HEK293 (cell line): Measurements from ENCODE around the gene EHD1.

Experiments used
- CTCF ChIA-PET: fragments of 350-600 bp; formaldehyde crosslinking; extraction: SDS; loops from one replicate; lab custom pipeline; 2021; ENCODE audit warnings: antibody characterized with exemption; lab: Yijun Ruan, JAX
- POLR2A ChIA-PET: fragments of 300-600 bp; formaldehyde crosslinking; extraction: SDS; loops from one replicate; lab custom pipeline; 2020; ENCODE audit warnings: antibody characterized with exemption, inconsistent platforms; lab: Yijun Ruan, JAX
- H3K27ac ChIP-seq: fragments of 200-500 bp; sonication (Bioruptor generic); 2 replicates; pipeline ENCODE4 v1.5.1; 2014; ENCODE audit warnings: low read depth, low read length, control low read depth, inconsistent platforms; ENCODE audit errors: extremely low read depth
- H3K36me3 ChIP-seq, 2 experiments: fragments of 200-500 bp in 1 of 2; sonication (Bioruptor generic) in 1 of 2; 1 replicate in 1 of 2; 2 replicates in 1 of 2; pipeline ENCODE4 v1.5.1; 2014 to 2017; ENCODE audit warnings: inconsistent platforms in 2 of 2, low read length in 2 of 2; ENCODE audit not compliant: control insufficient read depth in 2 of 2, insufficient read depth in 1 of 2
- H3K4me1 ChIP-seq: fragments of 200-500 bp; sonication (Bioruptor generic); 2 replicates; pipeline ENCODE4 v1.5.1; 2014; ENCODE audit warnings: mild to moderate bottlenecking, low read length, inconsistent platforms; ENCODE audit not compliant: control insufficient read depth, insufficient read depth
- H3K4me3 ChIP-seq: 2 replicates; pipeline ENCODE4 v1.5.1; 2011; ENCODE audit warnings: low read depth, mild to moderate bottlenecking, control low read depth, low read length, moderate library complexity
- H3K9me3 ChIP-seq: fragments of 200-500 bp; sonication (Bioruptor generic); 2 replicates; pipeline ENCODE4 v1.5.1; 2014; ENCODE audit warnings: low read depth, low read length, inconsistent platforms; ENCODE audit not compliant: control insufficient read depth, insufficient read depth
- AEBP2 ChIP-seq: fragments of 450-650 bp; formaldehyde crosslinking; IDR thresholded peaks from 2 replicates; pipeline ENCODE4 v1.5.1; 2016; ENCODE audit warnings: missing biosample characterization, missing genetic modification characterization, borderline replicate concordance
- OSR2 ChIP-seq: fragments of 450-650 bp; formaldehyde crosslinking; IDR thresholded peaks from 2 replicates; pipeline ENCODE4 v1.5.1; 2016; ENCODE audit warnings: missing biosample characterization, missing genetic modification characterization
- WT1 ChIP-seq: fragments of 450-650 bp; formaldehyde crosslinking; IDR thresholded peaks from 2 replicates; pipeline ENCODE4 v1.5.1; 2016; ENCODE audit warnings: missing biosample characterization, missing genetic modification characterization
- ZBTB21 ChIP-seq: fragments of 450-650 bp; formaldehyde crosslinking; IDR thresholded peaks from 2 replicates; pipeline ENCODE4 v1.5.1; 2017; ENCODE audit warnings: missing biosample characterization, missing genetic modification characterization
- ZBTB48 ChIP-seq: fragments of 450-650 bp; formaldehyde crosslinking; IDR thresholded peaks from 2 replicates; pipeline ENCODE4 v1.5.1; 2016; ENCODE audit warnings: missing biosample characterization, missing genetic modification characterization
- ZBTB49 ChIP-seq: fragments of 450-650 bp; formaldehyde crosslinking; IDR thresholded peaks from 2 replicates; pipeline ENCODE4 v1.5.1; 2016; ENCODE audit warnings: missing biosample characterization, missing genetic modification characterization, low read depth
- ZNF146 ChIP-seq: fragments of 450-650 bp; formaldehyde crosslinking; IDR thresholded peaks from 2 replicates; pipeline ENCODE4 v1.5.1; 2016; ENCODE audit warnings: missing biosample characterization, missing genetic modification characterization
- ZNF214 ChIP-seq: fragments of 450-650 bp; formaldehyde crosslinking; IDR thresholded peaks from 2 replicates; pipeline ENCODE4 v1.5.1; 2017; ENCODE audit warnings: missing biosample characterization, mild to moderate bottlenecking, missing genetic modification characterization, borderline replicate concordance
- ZNF274 ChIP-seq, 2 experiments: fragments of 200-500 bp in 1 of 2; fragments of 450-650 bp in 1 of 2; sonication (Bioruptor generic) in 1 of 2; formaldehyde crosslinking in 1 of 2; IDR thresholded peaks; 2 replicates each; pipeline versions ENCODE4 v1.5.1 to v1.6.1; 2014 to 2016; ENCODE audit warnings: borderline replicate concordance in 1 of 2, inconsistent platforms in 1 of 2, low read length in 1 of 2, missing biosample characterization in 1 of 2, missing genetic modification characterization in 1 of 2
- ZNF292 ChIP-seq: fragments of 450-650 bp; formaldehyde crosslinking; IDR thresholded peaks from 2 replicates; pipeline ENCODE4 v1.5.1; 2016; ENCODE audit warnings: low read depth, missing biosample characterization, missing genetic modification characterization, borderline replicate concordance
- ZNF366 ChIP-seq: fragments of 450-650 bp; formaldehyde crosslinking; conservative IDR thresholded peaks from 2 replicates; pipeline ENCODE4 v1.5.1; 2016; ENCODE audit warnings: missing biosample characterization, missing genetic modification characterization
- ZNF416 ChIP-seq: fragments of 450-650 bp; formaldehyde crosslinking; IDR thresholded peaks from 2 replicates; pipeline ENCODE4 v1.5.1; 2016; ENCODE audit warnings: missing biosample characterization, missing genetic modification characterization
- ZNF514 ChIP-seq: fragments of 450-650 bp; formaldehyde crosslinking; IDR thresholded peaks from 2 replicates; pipeline ENCODE4 v1.5.1; 2016; ENCODE audit warnings: missing biosample characterization, missing genetic modification characterization
- ZNF561 ChIP-seq: fragments of 450-650 bp; IDR thresholded peaks from 2 replicates; pipeline ENCODE4 v1.5.1; 2018; ENCODE audit warnings: missing biosample characterization, missing genetic modification characterization, borderline replicate concordance
- ZNF600 ChIP-seq: fragments of 450-650 bp; formaldehyde crosslinking; IDR thresholded peaks from 2 replicates; pipeline ENCODE4 v1.5.1; 2016; ENCODE audit warnings: missing biosample characterization, missing genetic modification characterization
- ZNF664 ChIP-seq: fragments of 450-650 bp; formaldehyde crosslinking; IDR thresholded peaks from 2 replicates; pipeline ENCODE4 v1.5.1; 2016; ENCODE audit warnings: missing biosample characterization, missing genetic modification characterization
- TF ChIP-seq, protein P1 (sequence below): fragments of 450-650 bp; formaldehyde crosslinking; IDR thresholded peaks from 2 replicates; pipeline ENCODE4 v1.5.1; 2016; ENCODE audit warnings: missing biosample characterization, missing genetic modification characterization, borderline replicate concordance
- TF ChIP-seq, protein P2 (sequence below): fragments of 450-650 bp; formaldehyde crosslinking; IDR thresholded peaks from 2 replicates; pipeline ENCODE4 v1.5.1; 2016; ENCODE audit warnings: missing biosample characterization, missing genetic modification characterization

Gene EHD1

GRCh38 chr11:64878494-64879243, at the start of gene EHD1 (continued):
- TF ChIP-seq AEBP2 (tag by site-specific recombination) (no peak), WT1 (tag by site-specific recombination) (peak; percentile 53), ZNF292 (no peak), ZNF366 (tag by site-specific recombination) (peak; percentile 43; the same call in 1 of the 2 replicates), ZNF561 (tag by site-specific recombination) (peak; percentile 46; the same call in 1 of the 2 replicates), ZNF274 (IDR thresholded peaks at IDR 0.05; ENCODE audit: low read length) (no peak), ZNF274 (tag by site-specific recombination; IDR thresholded peaks at IDR 0.05; ENCODE audit: borderline replicate concordance) (no peak), ZBTB49 (tag by site-specific recombination) (no peak), ZBTB48 (peak; percentile 98)

DNA sequence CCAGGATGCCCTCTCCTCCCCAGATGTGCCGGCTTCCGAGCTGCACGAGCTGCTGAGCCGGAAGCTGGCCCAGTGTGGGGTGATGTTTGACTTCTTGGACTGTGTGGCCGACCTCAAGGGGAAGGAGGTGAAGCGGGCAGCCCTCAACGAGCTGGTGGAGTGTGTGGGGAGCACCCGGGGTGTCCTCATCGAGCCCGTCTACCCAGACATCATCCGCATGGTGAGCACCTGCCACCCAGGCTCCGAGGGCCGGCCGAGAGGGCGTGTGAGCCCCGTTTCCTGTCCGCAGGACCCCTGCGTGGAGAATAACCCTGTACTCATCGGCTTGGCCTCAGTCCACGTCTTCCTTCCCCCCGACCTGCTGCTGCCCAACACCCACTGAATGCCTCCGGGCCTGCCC, 48.3 kb upstream of the EHD1 start:
- POLR2A ChIA-PET = interaction anchor here (1.3 kb wide), 1 partner anchor 9 kb away, joined by 3 read pairs; the partner anchor contains the start of gene GPHA2
- Histone ChIP-seq H3K4me1 (no peaks in the 10 kb centered on the region), H3K27ac (no peak overlapping the region), H3K4me3 (no peak overlapping the region), H3K9me3 (no peaks in the 10 kb centered on the region), H3K36me3 (peaks cover 0 to 43% of the 10 kb centered on the region in 2 experiments; a peak in 1 of 3 replicates)
- TF ChIP-seq ZNF416 (tag by site-specific recombination) (no peak), ZNF664 (tag by site-specific recombination) (no peak), OSR2 (tag by site-specific recombination) (no peak), ZBTB21 (tag by site-specific recombination) (no peak), ZNF514 (tag by site-specific recombination) (no peak), ZNF214 (tag by site-specific recombination) (no peak), ZNF600 (tag by site-specific recombination) (no peak), ZNF146 (no peak)
- TF ChIP-seq, protein P1, sequence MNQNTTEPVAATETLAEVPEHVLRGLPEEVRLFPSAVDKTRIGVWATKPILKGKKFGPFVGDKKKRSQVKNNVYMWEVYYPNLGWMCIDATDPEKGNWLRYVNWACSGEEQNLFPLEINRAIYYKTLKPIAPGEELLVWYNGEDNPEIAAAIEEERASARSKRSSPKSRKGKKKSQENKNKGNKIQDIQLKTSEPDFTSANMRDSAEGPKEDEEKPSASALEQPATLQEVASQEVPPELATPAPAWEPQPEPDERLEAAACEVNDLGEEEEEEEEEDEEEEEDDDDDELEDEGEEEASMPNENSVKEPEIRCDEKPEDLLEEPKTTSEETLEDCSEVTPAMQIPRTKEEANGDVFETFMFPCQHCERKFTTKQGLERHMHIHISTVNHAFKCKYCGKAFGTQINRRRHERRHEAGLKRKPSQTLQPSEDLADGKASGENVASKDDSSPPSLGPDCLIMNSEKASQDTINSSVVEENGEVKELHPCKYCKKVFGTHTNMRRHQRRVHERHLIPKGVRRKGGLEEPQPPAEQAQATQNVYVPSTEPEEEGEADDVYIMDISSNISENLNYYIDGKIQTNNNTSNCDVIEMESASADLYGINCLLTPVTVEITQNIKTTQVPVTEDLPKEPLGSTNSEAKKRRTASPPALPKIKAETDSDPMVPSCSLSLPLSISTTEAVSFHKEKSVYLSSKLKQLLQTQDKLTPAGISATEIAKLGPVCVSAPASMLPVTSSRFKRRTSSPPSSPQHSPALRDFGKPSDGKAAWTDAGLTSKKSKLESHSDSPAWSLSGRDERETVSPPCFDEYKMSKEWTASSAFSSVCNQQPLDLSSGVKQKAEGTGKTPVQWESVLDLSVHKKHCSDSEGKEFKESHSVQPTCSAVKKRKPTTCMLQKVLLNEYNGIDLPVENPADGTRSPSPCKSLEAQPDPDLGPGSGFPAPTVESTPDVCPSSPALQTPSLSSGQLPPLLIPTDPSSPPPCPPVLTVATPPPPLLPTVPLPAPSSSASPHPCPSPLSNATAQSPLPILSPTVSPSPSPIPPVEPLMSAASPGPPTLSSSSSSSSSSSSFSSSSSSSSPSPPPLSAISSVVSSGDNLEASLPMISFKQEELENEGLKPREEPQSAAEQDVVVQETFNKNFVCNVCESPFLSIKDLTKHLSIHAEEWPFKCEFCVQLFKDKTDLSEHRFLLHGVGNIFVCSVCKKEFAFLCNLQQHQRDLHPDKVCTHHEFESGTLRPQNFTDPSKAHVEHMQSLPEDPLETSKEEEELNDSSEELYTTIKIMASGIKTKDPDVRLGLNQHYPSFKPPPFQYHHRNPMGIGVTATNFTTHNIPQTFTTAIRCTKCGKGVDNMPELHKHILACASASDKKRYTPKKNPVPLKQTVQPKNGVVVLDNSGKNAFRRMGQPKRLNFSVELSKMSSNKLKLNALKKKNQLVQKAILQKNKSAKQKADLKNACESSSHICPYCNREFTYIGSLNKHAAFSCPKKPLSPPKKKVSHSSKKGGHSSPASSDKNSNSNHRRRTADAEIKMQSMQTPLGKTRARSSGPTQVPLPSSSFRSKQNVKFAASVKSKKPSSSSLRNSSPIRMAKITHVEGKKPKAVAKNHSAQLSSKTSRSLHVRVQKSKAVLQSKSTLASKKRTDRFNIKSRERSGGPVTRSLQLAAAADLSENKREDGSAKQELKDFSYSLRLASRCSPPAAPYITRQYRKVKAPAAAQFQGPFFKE = no peak
- TF ChIP-seq, protein P2, sequence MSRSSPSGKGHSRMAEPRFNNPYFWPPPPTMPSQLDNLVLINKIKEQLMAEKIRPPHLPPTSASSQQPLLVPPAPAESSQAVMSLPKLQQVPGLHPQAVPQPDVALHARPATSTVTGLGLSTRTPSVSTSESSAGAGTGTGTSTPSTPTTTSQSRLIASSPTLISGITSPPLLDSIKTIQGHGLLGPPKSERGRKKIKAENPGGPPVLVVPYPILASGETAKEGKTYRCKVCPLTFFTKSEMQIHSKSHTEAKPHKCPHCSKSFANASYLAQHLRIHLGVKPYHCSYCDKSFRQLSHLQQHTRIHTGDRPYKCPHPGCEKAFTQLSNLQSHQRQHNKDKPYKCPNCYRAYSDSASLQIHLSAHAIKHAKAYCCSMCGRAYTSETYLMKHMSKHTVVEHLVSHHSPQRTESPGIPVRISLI = no peak
- CTCF ChIA-PET = interaction anchor here (0.6 to 1.1 kb wide), 4 partner anchors 8 to 186 kb away, joined by 3 to 4 read pairs (median 4); no protein-coding TSS in a partner anchor
